IPS DF 4.7 (cell line): ENCODE results near the gene PRKAA1.
"Not testable (repeated sequence)": the region's sequence is repeated elsewhere in the genome, so short reads cannot be mapped to it uniquely, and the experiment has no call there.

ENCODE experiments used
- DNase-seq: peaks from one replicate; pipeline ENCODE4 v3.0.0-alpha.2; 2013; ENCODE audit warnings: low spot score; ENCODE audit errors: extremely low read depth

PRKAA1 gene

GRCh38 chr5:40826489-40827187 lies 28.5 kb upstream of the PRKAA1 start:
- no peak for DNase-seq

- DNase-seq = not testable (repeated sequence)
These were observed 27.4 kb upstream of the PRKAA1 start for GRCh38 chr5:40825461-40826043.

GRCh38 chr5:40823459-40823858 lies 25.3 kb upstream of the PRKAA1 start:
- no peak for DNase-seq

GRCh38 chr5:40813698-40814281 lies 15.6 kb upstream of the PRKAA1 start:
- DNase-seq = no peak

GRCh38 chr5:40812125-40812524 lies 14.0 kb upstream of the PRKAA1 start:
- DNase-seq = no peak

- DNase-seq = no peak
These were observed 3.8 kb upstream of the PRKAA1 start for GRCh38 chr5:40801771-40802562.

GRCh38 chr5:40799258-40799657 lies 1.1 kb upstream of the PRKAA1 start:
- DNase-seq = no peak

- no peak for DNase-seq
These were observed 632 bp upstream of the PRKAA1 start for GRCh38 chr5:40798801-40799210.

- DNase-seq = no peak
These were observed 732 bp downstream of the PRKAA1 start for GRCh38 chr5:40797273-40798011.

GRCh38 chr5:40796487-40796889 lies 1.7 kb downstream of the PRKAA1 start:
- DNase-seq = no peak

- not testable (repeated sequence) for DNase-seq
These were observed 3.3 kb downstream of the PRKAA1 start for GRCh38 chr5:40794877-40795276.

GRCh38 chr5:40794340-40794739 lies 3.8 kb downstream of the PRKAA1 start:
- not testable (repeated sequence) for DNase-seq

- not testable (repeated sequence) for DNase-seq
These were observed 5.5 kb downstream of the PRKAA1 start for GRCh38 chr5:40792691-40793090.

GRCh38 chr5:40791715-40792139 lies 6.4 kb downstream of the PRKAA1 start:
- DNase-seq = no peak

GRCh38 chr5:40790947-40791593 lies 7.1 kb downstream of the PRKAA1 start:
- no peak for DNase-seq

GRCh38 chr5:40788941-40789340 lies 9.2 kb downstream of the PRKAA1 start:
- not testable (repeated sequence) for DNase-seq

- no peak for DNase-seq
These were observed 10.2 kb downstream of the PRKAA1 start for GRCh38 chr5:40787986-40788385.

- DNase-seq = not testable (repeated sequence)
These were observed 11.5 kb downstream of the PRKAA1 start for GRCh38 chr5:40786664-40787063.

GRCh38 chr5:40784916-40785315 lies 13.3 kb downstream of the PRKAA1 start:
- DNase-seq = no peak

GRCh38 chr5:40784027-40784653 lies 14.0 kb downstream of the PRKAA1 start:
- DNase-seq = no peak
